Measurements from ENCODE around the gene PHF19.

DNA sequence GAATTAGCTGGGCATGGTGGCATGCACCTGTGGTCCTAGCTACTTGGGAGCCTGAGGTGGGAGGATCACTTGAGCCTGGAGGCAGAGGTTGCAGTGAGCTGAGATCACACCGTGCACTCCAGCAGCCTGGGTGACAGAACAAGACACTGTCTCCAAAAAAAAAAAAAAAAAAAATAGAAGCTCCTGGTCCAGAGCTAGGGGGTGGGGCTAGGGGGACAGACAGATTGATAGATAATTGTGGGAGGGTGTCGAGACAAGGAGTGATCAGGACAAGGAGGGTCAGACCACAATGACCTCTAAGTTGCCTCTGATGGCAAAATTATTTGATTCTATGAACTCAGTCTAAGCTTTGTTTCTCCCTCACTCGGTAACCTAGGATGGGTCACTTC is 6.6 kb upstream of the PHF19 start:
- no peak for TF ChIP-seq POLR2A (IDR thresholded peaks at IDR 0.05; ENCODE audit: low read length)
- TF ChIP-seq GATA1 (IDR thresholded peaks at IDR 0.05; ENCODE audit: low read depth, low read length) = no peak
